GM21526 (cell line): ENCODE results near the gene EIF2D.

Experiments used
- ATAC-seq: cut with Tn5 transposase; IDR thresholded peaks from one replicate; pipeline ENCODE4 v1.9.1; 2021; ENCODE audit warnings: moderate library complexity; ENCODE audit not compliant: unreplicated experiment, low FRiP score

Gene EIF2D

GRCh38 chr1:206573762-206574161 is 38.5 kb downstream of the EIF2D start:
- no peak for ATAC-seq

GRCh38 chr1:206573319-206573718 is 38.9 kb downstream of the EIF2D start:
- ATAC-seq = no peak

- ATAC-seq = no peak
Measured at GRCh38 chr1:206572835-206573234, 39.4 kb downstream of the EIF2D start.

GRCh38 chr1:206570529-206570928 is 41.7 kb downstream of the EIF2D start:
- no peak for ATAC-seq

- no peak for ATAC-seq
Measured at GRCh38 chr1:206569556-206569955, 42.7 kb downstream of the EIF2D start.

GRCh38 chr1:206568779-206569352 is 43.4 kb downstream of the EIF2D start:
- ATAC-seq = no peak

- no peak for ATAC-seq
Measured at GRCh38 chr1:206568256-206568655, 44.0 kb downstream of the EIF2D start.

GRCh38 chr1:206566999-206567398 is 45.3 kb downstream of the EIF2D start:
- no peak for ATAC-seq

GRCh38 chr1:206565995-206566394 is 46.3 kb downstream of the EIF2D start:
- ATAC-seq = no peak

GRCh38 chr1:206563367-206564207 is 48.7 kb downstream of the EIF2D start:
- ATAC-seq = peak; percentile 27

GRCh38 chr1:206560007-206560716 is 52.1 kb downstream of the EIF2D start:
- no peak for ATAC-seq

GRCh38 chr1:206559672-206559995 is 52.6 kb downstream of the EIF2D start:
- ATAC-seq = no peak

- no peak for ATAC-seq
Measured at GRCh38 chr1:206558794-206559671, 53.2 kb downstream of the EIF2D start.

- no peak for ATAC-seq
Measured at GRCh38 chr1:206557636-206558473, 54.4 kb downstream of the EIF2D start.

- ATAC-seq = peak; percentile 42
Measured at GRCh38 chr1:206556750-206557635, 55.3 kb downstream of the EIF2D start.

- ATAC-seq = no peak
Measured at GRCh38 chr1:206556047-206556749, 56.1 kb downstream of the EIF2D start.

GRCh38 chr1:206555473-206555935 is 56.8 kb downstream of the EIF2D start:
- no peak for ATAC-seq
